Measurements from ENCODE around the gene SLC16A5. TPM values are rescaled to one million over a fixed set of nuclear protein-coding genes. Genes with fewer than 3 reads are reported as not detected.
A peak's percentile ranks its signal among the peaks of the same experiment; 100 is the strongest.

SLC16A5 gene
- total RNA-seq, 1 donor from 2014 or later: 7.1 TPM

- Histone ChIP-seq H3K36me3 (ENCODE audit: insufficient read depth, low read length) (peaks cover 4% of the 10 kb centered on the region), H3K9me3 (ENCODE audit: insufficient read depth, low read depth, low read length) (no peaks in the 10 kb centered on the region), H2AFZ (ENCODE audit: low read depth, low read length) (peak overlapping the region; percentile 42), H4K20me1 (ENCODE audit: insufficient read depth, low read length) (peaks cover under 1% of the 10 kb centered on the region), H3K4me1 (ENCODE audit: insufficient read depth, low read length) (peaks cover 13% of the 10 kb centered on the region), H3K27me3 (ENCODE audit: insufficient read depth, low read length) (no peaks in the 10 kb centered on the region), H3K79me2 (ENCODE audit: insufficient read depth, low read length) (peaks cover 3% of the 10 kb centered on the region), H3K4me3 (ENCODE audit: insufficient read depth, low read depth, low read length) (no peak overlapping the region), H3K9ac (ENCODE audit: low read length) (no peak overlapping the region), H3K4me2 (ENCODE audit: low read length) (peak overlapping the region; percentile 74), H3K27ac (ENCODE audit: low read depth, low read length) (peak overlapping the region; percentile 45)
- Mint-ChIP-seq H3K27ac (ENCODE audit: unreplicated experiment) (peak overlapping the region; percentile 41), H3K27me3 (ENCODE audit: low read depth, unreplicated experiment) (no peaks in the 10 kb centered on the region), H3K4me1 (ENCODE audit: low read depth, unreplicated experiment) (peaks cover 9% of the 10 kb centered on the region), H3K4me3 (ENCODE audit: unreplicated experiment) (peak overlapping the region; percentile 60), H3K36me3 (ENCODE audit: low read depth, unreplicated experiment) (peaks cover 6% of the 10 kb centered on the region), H3K9me3 (ENCODE audit: unreplicated experiment) (no peaks in the 10 kb centered on the region)
- TF ChIP-seq EZH2 (IDR thresholded peaks at IDR 0.05; ENCODE audit: insufficient read depth, low read length): no peak
- no peak for FAIRE-seq
- DNase-seq (ENCODE audit: low read depth): peak; percentile 79
These were observed 36.5 kb downstream of the SLC16A5 start for GRCh38 chr17:75124041-75124818.

- Histone ChIP-seq H3K4me3 (ENCODE audit: insufficient read depth, low read depth, low read length) (no peak overlapping the region), H3K9ac (ENCODE audit: low read length) (no peak overlapping the region), H3K4me1 (ENCODE audit: insufficient read depth, low read length) (peaks cover 13% of the 10 kb centered on the region), H3K79me2 (ENCODE audit: insufficient read depth, low read length) (peaks cover 7% of the 10 kb centered on the region), H3K9me3 (ENCODE audit: insufficient read depth, low read depth, low read length) (no peaks in the 10 kb centered on the region), H3K36me3 (ENCODE audit: insufficient read depth, low read length) (peaks cover 6% of the 10 kb centered on the region), H3K27ac (ENCODE audit: low read depth, low read length) (no peak overlapping the region), H2AFZ (ENCODE audit: low read depth, low read length) (peak overlapping the region; percentile 42), H3K27me3 (ENCODE audit: insufficient read depth, low read length) (no peaks in the 10 kb centered on the region), H4K20me1 (ENCODE audit: insufficient read depth, low read length) (peaks cover 6% of the 10 kb centered on the region), H3K4me2 (ENCODE audit: low read length) (peak overlapping the region; percentile 74)
- no peak overlapping the region for H3K4me3 Mint-ChIP-seq (ENCODE audit: unreplicated experiment)
- no peaks in the 10 kb centered on the region for H3K27me3 Mint-ChIP-seq (ENCODE audit: low read depth, unreplicated experiment)
- H3K27ac Mint-ChIP-seq (ENCODE audit: unreplicated experiment): no peak overlapping the region
- peaks cover 6% of the 10 kb centered on the region for H3K36me3 Mint-ChIP-seq (ENCODE audit: low read depth, unreplicated experiment)
- no peaks in the 10 kb centered on the region for H3K9me3 Mint-ChIP-seq (ENCODE audit: unreplicated experiment)
- FAIRE-seq (no peak), DNase-seq (ENCODE audit: low read depth) (no peak)
- TF ChIP-seq, protein P1, sequence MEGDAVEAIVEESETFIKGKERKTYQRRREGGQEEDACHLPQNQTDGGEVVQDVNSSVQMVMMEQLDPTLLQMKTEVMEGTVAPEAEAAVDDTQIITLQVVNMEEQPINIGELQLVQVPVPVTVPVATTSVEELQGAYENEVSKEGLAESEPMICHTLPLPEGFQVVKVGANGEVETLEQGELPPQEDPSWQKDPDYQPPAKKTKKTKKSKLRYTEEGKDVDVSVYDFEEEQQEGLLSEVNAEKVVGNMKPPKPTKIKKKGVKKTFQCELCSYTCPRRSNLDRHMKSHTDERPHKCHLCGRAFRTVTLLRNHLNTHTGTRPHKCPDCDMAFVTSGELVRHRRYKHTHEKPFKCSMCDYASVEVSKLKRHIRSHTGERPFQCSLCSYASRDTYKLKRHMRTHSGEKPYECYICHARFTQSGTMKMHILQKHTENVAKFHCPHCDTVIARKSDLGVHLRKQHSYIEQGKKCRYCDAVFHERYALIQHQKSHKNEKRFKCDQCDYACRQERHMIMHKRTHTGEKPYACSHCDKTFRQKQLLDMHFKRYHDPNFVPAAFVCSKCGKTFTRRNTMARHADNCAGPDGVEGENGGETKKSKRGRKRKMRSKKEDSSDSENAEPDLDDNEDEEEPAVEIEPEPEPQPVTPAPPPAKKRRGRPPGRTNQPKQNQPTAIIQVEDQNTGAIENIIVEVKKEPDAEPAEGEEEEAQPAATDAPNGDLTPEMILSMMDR (IDR thresholded peaks at IDR 0.05; ENCODE audit: insufficient read depth, low read depth, low read length): no peak
- TF ChIP-seq EZH2 (IDR thresholded peaks at IDR 0.05; ENCODE audit: insufficient read depth, low read length): no peak
- peaks cover 9% of the 10 kb centered on the region for H3K4me1 Mint-ChIP-seq (ENCODE audit: low read depth, unreplicated experiment)
These were observed 37.0 kb downstream of the SLC16A5 start for GRCh38 chr17:75124819-75125162.

DNA sequence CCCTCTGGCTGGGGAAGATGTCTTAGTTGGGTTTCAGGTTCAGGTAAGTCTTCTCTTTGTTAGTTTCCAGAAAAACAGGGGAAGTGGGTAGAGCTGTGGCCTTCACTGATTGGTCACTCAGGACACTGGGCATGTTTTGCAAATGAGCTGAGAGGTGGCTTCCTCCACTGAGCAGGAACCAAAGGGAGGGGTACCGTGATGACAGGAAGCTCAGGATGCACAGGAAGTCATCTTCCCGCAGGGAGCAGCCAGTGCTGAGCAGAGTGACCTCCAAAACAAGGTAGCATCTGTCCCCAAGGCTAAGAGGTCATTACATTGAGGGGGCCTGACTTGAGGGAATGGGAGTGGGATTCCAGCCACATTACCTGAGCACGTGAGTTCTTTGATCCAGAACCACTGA, 38.2 kb downstream of the SLC16A5 start:
- H3K27ac ChIP-seq (ENCODE audit: low read depth, low read length): no peak overlapping the region
- Mint-ChIP-seq H3K36me3 (ENCODE audit: low read depth, unreplicated experiment) (peaks cover 3% of the 10 kb centered on the region), H3K4me1 (ENCODE audit: low read depth, unreplicated experiment) (peaks cover 12% of the 10 kb centered on the region), H3K9me3 (ENCODE audit: unreplicated experiment) (no peaks in the 10 kb centered on the region), H3K27me3 (ENCODE audit: low read depth, unreplicated experiment) (no peaks in the 10 kb centered on the region), H3K4me3 (ENCODE audit: unreplicated experiment) (no peak overlapping the region), H3K27ac (ENCODE audit: unreplicated experiment) (no peak overlapping the region)
- peaks cover 15% of the 10 kb centered on the region for H4K20me1 ChIP-seq (ENCODE audit: insufficient read depth, low read length)
- peaks cover 19% of the 10 kb centered on the region for H3K79me2 ChIP-seq (ENCODE audit: insufficient read depth, low read length)
- H3K9ac ChIP-seq (ENCODE audit: low read length): no peak overlapping the region
- TF ChIP-seq EZH2 (IDR thresholded peaks at IDR 0.05; ENCODE audit: insufficient read depth, low read length): no peak
- TF ChIP-seq, protein P1 (IDR thresholded peaks at IDR 0.05; ENCODE audit: insufficient read depth, low read depth, low read length): no peak
- no peak overlapping the region for H2AFZ ChIP-seq (ENCODE audit: low read depth, low read length)
- H3K9me3 ChIP-seq (ENCODE audit: insufficient read depth, low read depth, low read length): no peaks in the 10 kb centered on the region
- FAIRE-seq (no peak), DNase-seq (ENCODE audit: low read depth) (no peak)
- no peaks in the 10 kb centered on the region for H3K27me3 ChIP-seq (ENCODE audit: insufficient read depth, low read length)
- H3K4me1 ChIP-seq (ENCODE audit: insufficient read depth, low read length): peaks cover 19% of the 10 kb centered on the region
- peaks cover 6% of the 10 kb centered on the region for H3K36me3 ChIP-seq (ENCODE audit: insufficient read depth, low read length)
- no peak overlapping the region for H3K4me2 ChIP-seq (ENCODE audit: low read length)
- H3K4me3 ChIP-seq (ENCODE audit: insufficient read depth, low read depth, low read length): no peak overlapping the region

Data from astrocyte (in vitro differentiated cells and primary cell).